NCI-H345 treated with DMSO at 0.1 percent for 48 hours (cell line): Measurements from ENCODE around the gene RSAD1.

Source experiments
- DNase-seq: peaks from one replicate; lab custom pipeline; 2025; ENCODE audit not compliant: unreplicated experiment; lab: John Stamatoyannopoulos, UW

Gene RSAD1

DNA sequence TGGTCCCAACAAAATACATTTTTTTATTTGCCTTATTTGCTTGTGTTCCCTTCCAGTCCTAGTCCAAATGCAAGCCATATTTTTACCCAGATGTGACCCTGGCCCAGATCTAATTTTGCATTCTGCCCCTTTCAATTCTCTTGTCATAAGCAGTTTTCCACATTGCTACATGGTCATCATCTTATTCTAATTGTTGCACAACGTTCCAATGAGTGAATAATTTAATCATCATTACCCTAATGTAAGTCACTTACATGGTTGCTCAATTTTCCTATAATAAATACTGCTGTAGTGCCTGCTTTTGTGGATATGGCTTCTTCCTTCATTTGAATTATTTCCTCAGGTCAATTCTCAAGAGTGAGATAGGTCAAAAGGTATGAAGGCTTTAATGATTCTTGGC is 12.8 kb downstream of the RSAD1 start:
- no peak for DNase-seq

- no peak for DNase-seq
Observed at GRCh38 chr17:50492214-50492613, 13.6 kb downstream of the RSAD1 start.

DNA sequence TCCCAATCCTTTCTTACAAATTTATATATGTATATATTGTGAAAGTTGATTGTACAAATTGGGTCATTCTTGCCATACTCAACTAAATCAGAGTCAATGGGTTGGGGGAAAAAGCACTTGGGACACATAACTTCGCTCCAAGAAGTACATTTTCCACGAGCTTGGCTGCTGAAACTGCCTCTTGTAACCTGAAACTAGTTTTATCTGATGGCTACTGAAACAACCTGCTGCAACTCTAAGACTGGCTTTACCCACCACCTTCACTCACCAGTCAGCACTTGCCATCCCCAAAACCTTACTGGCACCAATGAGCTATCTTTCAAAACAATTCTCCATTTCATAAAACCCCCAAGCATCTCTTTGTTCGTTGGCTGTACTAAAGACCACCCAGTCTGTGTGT is 15.1 kb downstream of the RSAD1 start:
- DNase-seq = no peak

DNA sequence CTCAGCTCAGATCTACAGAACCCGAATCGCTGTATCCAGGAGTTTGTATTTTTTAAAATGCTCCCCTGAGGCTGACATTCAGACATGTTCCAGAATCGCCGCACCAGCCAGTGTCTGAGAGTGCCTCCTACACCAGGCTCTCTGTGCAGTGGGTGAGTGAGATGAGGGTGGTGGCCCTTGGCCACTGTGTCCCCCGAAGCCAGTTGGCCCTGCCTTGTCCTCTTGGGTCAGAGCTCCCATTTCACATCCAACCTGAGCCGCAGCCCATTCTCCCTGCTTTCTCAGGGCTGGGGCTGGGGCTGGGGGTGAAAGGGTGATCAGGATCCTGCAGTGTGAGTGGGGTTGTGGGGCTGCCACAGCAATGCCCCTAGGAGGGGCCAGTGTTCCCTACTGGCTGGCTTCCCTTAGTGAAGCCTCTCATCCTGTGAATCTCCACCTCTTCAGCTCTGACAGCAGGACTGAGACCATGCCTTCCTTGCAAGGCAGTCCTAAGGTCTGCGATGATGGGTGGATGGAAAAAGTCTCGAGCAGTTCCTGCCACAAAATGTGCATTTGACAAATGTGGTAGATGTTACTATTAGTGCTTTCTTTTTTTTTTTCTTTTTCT is 16.7 kb downstream of the RSAD1 start:
- no peak for DNase-seq

GRCh38 chr17:50495918-50496317 is 17.3 kb downstream of the RSAD1 start:
- no peak for DNase-seq

- DNase-seq = no peak
Observed at GRCh38 chr17:50498021-50498874, 19.6 kb downstream of the RSAD1 start.

- DNase-seq = no peak
Observed at GRCh38 chr17:50499270-50499669, 20.6 kb downstream of the RSAD1 start.

GRCh38 chr17:50499721-50500120 is 21.1 kb downstream of the RSAD1 start:
- no peak for DNase-seq

DNA sequence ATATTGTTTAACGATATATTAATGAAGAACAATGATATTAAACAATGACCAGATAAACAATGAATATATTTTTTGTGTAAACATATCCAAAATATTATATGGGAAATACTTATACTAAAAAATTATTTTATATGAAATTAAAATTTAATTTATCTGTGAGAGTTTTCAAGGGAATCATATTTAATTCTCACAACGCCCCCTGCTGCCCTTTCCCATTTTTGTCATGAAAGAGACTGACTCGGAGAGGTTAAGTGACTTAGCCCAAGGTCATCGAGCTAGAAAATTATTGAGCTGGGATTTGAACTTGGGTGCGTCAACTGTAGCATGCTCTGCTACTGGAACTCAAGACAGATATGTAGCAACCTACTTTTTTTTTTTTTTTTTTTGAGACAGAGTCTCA is 22.4 kb downstream of the RSAD1 start:
- no peak for DNase-seq

GRCh38 chr17:50502301-50502990 is 23.8 kb downstream of the RSAD1 start:
- DNase-seq = no peak

DNA sequence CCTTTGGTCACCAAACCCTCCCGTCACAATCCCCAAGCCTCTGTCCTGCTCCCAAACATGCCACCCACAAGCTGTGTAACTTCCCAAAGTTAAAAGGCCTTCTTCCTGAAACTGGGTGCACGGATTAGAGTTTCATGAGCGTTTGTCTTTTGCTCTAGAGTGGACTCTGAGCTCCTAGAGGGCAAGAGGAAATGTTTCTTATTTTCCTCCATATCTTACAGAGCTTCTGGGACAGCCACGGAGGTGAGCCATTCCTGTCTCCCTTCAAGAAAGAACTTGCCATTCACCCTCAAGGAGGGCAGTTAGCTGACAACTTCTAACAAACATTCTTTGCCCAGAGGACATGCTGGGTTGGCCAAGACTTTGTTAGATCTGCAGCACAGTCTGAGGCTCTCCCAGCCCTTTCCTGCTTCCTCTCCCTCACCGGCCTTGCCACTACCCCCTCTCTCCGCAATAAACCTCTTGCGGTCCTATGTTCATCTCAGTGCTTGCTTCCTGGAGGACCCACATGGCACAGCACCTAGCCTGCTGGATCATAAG is 27.0 kb downstream of the RSAD1 start:
- no peak for DNase-seq

DNA sequence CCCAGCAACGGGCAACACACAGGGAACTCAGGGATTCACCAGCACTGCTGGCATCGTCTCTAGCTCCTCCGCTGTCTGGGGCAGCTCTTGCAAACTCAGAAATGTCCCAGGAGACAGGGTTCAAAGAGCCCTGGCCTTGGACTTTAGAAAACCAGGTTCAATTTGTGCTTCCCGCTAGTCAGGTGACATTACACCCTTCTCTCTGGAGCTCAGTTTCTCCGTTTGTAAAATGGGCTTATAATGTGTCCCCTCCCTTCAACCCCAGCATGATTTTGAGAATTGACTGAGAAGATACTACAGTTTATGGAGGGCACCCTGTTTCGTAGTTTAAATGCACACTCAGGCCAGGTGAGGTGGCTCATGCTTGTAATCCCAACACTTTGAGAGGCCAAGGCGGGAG is 27.6 kb downstream of the RSAD1 start:
- no peak for DNase-seq

DNA sequence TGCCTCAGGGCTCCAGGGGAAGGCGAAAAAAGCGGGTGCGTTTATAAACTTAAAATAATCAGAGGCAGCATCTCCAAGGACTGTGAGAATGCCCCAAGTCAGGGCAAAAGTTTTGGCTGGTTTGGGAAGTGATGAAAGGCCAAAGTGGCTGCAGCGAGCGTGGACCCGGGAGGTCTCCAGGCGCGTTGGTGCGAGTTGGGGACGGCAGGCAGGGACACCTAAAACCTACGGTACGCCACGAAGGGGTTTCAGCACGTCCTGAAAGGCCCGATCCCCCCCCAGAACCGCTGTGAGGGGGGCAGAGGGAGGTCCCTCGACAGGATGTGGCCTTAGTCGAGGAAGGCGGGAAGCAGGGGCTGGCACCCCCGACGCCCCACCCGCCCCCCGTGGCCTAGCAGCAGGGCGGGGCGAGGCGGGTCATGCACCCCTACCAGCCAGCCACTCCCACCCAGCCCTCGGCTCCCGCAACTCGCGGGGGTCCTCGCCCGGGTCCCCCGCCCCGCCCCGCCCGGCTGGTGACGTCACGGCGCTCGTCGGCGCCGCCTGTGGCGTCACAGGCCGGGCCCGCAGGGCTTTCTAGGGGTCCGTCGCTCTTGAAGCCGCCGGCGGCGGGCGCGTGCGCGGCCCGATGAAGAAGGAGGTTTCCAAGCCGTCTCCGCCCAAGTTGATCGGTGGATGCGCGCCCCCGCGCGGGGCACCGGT is 29.4 kb downstream of the RSAD1 start, which contains the start of gene MYCBPAP:
Gene MYCBPAP, plus strand, starts transcription at position 569 of the 702 bp plus-strand sequence. CDS start 236 bp downstream, outside the sequence.
- no peak for DNase-seq

DNA sequence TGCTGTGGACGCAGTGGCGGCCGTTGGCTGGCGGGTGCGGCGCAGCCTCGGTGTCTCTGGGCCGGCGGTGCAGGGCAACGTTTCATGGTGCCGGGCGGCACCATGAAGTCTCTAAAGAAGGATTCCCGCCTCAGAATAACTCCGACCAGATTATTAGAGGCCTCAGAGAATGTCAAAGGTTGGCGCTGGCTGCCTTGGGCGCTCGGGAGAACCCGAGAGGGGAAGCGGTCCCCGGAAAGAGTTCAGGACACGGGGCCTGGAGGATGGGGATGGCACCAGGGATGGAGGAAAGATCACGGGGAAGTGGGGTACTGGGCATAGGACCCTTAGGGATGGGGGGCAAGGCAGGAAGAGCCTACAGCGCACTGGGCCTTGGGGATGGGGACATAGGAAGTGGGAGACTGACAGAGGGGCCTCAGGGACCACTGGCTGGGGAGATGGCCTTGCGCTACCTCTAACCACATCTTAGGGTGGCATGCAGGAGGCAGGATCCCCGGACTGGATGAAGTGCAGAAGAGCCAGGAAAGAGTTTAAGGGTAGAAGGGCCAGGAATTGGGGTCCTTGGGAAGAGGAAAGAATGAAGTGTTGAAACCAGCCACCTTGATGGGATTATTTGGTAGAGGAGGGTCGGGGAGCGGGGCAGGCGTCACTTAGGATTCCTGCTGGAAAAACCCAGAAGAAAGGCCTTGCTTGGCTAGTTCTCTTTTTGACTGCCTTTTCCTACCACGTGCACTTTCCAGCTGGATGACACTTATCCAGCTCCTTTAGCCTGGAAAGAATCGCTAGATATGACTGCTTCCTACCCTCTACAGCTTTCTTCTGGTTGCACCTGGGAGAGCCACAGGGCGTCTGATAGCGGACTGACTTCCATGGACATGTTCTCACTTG is 30.2 kb downstream of the RSAD1 start:
- no peak for DNase-seq

DNA sequence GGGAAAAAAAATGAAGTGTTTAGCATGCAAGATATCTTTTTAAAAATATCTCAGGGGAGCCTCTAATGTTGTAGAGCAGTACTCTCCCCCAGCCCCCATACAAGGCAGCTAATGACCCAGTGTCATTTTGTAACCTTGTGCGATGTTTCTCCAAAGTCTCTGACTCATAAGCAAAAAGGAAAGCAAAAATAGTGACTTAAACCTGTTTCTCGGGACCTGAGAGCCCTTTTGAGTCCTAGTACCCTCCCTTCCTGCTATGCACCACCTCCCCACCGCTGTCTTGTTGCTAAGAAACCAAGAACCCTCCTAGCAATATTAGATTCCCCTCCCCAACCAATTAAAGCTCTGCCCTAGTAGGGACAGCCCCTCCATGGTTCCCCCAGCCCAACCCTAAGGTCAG is 32.4 kb downstream of the RSAD1 start:
- no peak for DNase-seq

DNA sequence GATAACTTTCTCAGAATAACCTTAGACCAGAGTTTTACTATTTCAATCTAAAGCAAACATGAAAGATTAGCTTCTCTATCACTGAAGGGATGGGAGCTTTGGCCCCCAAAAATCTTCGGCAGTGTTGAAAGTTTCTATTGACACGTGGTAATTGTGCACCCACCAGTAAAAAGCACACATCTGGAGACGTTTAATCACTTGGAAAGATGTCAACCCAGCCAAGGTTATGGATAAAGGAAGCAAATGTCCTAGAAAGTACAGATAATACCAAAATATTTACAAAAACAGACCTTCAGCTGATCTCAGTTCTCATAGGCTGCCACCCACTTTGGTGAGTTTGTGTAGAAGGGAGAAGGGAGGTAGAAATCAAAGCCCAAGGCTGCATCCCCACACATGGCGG is 34.8 kb downstream of the RSAD1 start:
- no peak for DNase-seq

DNA sequence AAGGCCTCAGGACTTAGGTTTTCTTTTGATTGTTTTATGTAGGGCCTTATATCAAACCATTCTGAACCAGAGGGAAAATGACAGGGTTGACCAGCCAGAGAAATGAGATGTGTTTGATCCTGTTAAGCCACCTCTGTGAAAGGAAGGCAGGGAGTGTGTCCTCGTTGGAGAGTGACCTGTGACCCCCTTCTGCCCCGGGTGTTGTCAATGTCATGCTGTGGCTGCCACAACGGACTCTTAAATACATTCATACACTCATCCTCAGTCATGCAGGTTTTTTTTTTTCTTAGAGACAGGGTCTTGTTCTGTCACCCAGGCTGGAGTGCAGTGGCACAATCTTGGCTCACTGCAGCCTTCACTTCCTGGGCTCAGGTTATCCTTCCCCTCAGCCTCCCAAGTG is 35.7 kb downstream of the RSAD1 start:
- DNase-seq = no peak

DNA sequence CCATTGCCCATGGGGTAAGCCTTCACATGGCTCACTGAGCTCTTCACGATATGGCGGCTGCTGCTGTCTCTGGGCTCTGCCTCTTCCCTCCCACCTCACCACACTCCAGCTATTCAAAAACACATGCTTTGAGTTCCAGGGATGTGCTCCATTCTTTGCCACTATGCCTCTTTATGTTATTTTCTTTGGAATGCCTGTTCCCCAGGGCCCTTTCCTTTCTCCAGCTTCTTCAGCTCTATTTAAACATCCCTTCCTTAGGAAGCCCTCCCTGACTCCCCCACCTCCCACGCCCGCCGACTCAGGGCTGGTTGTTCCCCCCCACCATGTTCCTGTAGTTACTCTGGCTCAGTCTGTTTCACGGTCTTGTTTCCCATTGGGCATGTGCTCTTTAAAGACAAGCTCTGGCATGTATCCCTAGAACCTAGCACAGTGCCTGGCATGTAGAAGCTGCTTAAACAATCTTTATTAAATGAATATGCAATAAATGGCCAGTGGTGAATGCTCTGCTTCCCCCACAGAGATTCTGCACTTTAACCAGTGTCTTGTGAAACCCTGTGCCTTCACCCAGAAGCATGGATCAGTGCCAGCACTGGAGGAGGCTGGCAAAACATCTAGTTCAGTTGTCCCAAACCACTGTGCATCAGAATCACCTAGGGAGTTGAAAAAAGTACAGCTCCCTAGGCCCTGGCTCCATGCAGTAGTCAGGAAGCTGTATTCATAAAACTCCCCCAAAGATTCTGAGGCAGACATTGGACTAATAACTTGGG is 36.5 kb downstream of the RSAD1 start:
- no peak for DNase-seq

DNA sequence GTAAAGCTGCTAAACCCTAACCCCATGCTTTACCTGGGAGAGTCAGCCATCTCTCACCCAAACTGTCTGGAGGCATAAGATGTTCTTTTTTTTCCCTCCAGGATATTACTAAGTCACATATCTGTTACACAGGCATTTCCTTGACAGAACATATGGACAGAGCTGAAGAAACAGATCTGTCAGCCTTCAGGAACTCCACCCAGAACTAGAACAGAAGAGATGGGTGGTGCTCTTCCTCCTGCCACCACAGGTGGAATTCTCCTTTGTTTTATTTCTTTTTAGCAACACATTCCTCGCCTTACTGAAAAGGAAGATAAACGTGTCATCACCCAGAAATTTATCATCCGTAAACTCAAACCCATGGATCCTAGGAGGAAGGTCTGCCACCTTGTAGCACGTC is 38.4 kb downstream of the RSAD1 start:
- no peak for DNase-seq
